Mesendoderm (in vitro differentiated cells): ENCODE measurements around the gene ADAR.
A peak's percentile ranks its signal among the peaks of the same experiment; 100 is the strongest.

Experiments used
- DNase-seq: peaks from one replicate; pipeline ENCODE4 v3.0.0; 2013
- H2AK5ac ChIP-seq: 2 replicates; pipeline ENCODE4 v1.6.1; 2013; ENCODE audit warnings: low read length, inconsistent platforms
- H2BK120ac ChIP-seq: 2 replicates; pipeline ENCODE4 v1.6.1; 2013; ENCODE audit warnings: low read depth, mild to moderate bottlenecking, low read length, moderate library complexity, mixed read lengths
- H2BK15ac ChIP-seq: replicated peaks from 2 replicates; pipeline ENCODE4 v1.6.1; 2013; ENCODE audit warnings: low read depth, mild to moderate bottlenecking, moderate library complexity
- H2BK5ac ChIP-seq: 2 replicates; pipeline ENCODE4 v1.6.1; 2013; ENCODE audit warnings: low read length, inconsistent platforms
- H3K18ac ChIP-seq: 2 replicates; pipeline ENCODE4 v1.6.1; 2013; ENCODE audit warnings: mild to moderate bottlenecking, low read length, mixed read lengths
- H3K23ac ChIP-seq: one replicate; pipeline ENCODE4 v1.6.1; 2013; ENCODE audit warnings: low read length
- H3K27ac ChIP-seq: 2 replicates; pipeline ENCODE4 v1.5.1; 2013; ENCODE audit warnings: low read depth, mild to moderate bottlenecking, inconsistent platforms, low read length, moderate library complexity
- H3K27me3 ChIP-seq: 2 replicates; pipeline ENCODE4 v1.6.1; 2013; ENCODE audit warnings: low read length, control low read depth, mild to moderate bottlenecking, inconsistent platforms; ENCODE audit not compliant: insufficient read depth, poor library complexity
- H3K36me3 ChIP-seq: 2 replicates; pipeline ENCODE4 v1.6.1; 2013; ENCODE audit warnings: low read length, inconsistent platforms; ENCODE audit not compliant: control insufficient read depth, insufficient read depth
- H3K4ac ChIP-seq: one replicate; pipeline ENCODE4 v1.6.1; 2013; ENCODE audit warnings: low read depth, mild to moderate bottlenecking, low read length, moderate library complexity
- H3K4me1 ChIP-seq: 2 replicates; pipeline ENCODE4 v1.6.1; 2013; ENCODE audit warnings: low read depth, low read length, inconsistent platforms; ENCODE audit not compliant: control insufficient read depth
- H3K4me2 ChIP-seq: 2 replicates; pipeline ENCODE4 v1.6.1; 2013; ENCODE audit warnings: low read length
- H3K4me3 ChIP-seq: 2 replicates; pipeline ENCODE4 v1.5.1; 2013; ENCODE audit warnings: mild to moderate bottlenecking, low read length
- H3K56ac ChIP-seq: one replicate; pipeline ENCODE4 v1.6.1; 2013; ENCODE audit warnings: low read length
- H3K79me1 ChIP-seq: 2 replicates; pipeline ENCODE4 v1.6.1; 2013; ENCODE audit warnings: low read length, inconsistent platforms
- H3K79me2 ChIP-seq: 2 replicates; pipeline ENCODE4 v1.6.1; 2013; ENCODE audit warnings: mild to moderate bottlenecking, low read length; ENCODE audit not compliant: control insufficient read depth, insufficient read depth
- H3K9ac ChIP-seq: 2 replicates; pipeline ENCODE4 v1.6.1; 2013; ENCODE audit warnings: low read length, inconsistent platforms
- H4K5ac ChIP-seq: one replicate; pipeline ENCODE4 v1.6.1; 2013; ENCODE audit warnings: low read length
- H4K8ac ChIP-seq: one replicate; pipeline ENCODE4 v1.6.1; 2013; ENCODE audit warnings: low read depth, mild to moderate bottlenecking, control low read depth, low read length, moderate library complexity
- WGBS: extraction: QIAGEN DNeasy Blood & Tissue Kit; methylation state at CpG from one replicate; pipeline ENCODE4 v1.1.7; 2013; ENCODE audit warnings: low lambda C conversion rate, missing lambda C conversion rate; ENCODE audit not compliant: insufficient coverage; ENCODE audit errors: extremely low coverage; 5-methylcytosine and 5-hydroxymethylcytosine counted together

The ADAR gene

GRCh38 chr1:154626456-154627256 is 18.7 kb upstream of the ADAR start:
- Histone ChIP-seq H3K4ac (no peak overlapping the region), H4K5ac (no peak overlapping the region), H3K23ac (no peak overlapping the region), H3K27me3 (no peaks in the 10 kb centered on the region), H3K56ac (peak overlapping the region; percentile 80), H3K4me3 (peak overlapping the region; percentile 73), H4K8ac (no peak overlapping the region), H2BK15ac (no peak overlapping the region), H2AK5ac (no peak overlapping the region), H3K4me2 (peak overlapping the region; percentile 71), H3K79me1 (peaks cover 18% of the 10 kb centered on the region), H3K4me1 (no peaks in the 10 kb centered on the region), H3K79me2 (peaks cover 45% of the 10 kb centered on the region), H3K27ac (peak overlapping the region; percentile 53), H3K18ac (peak overlapping the region; percentile 96), H3K36me3 (no peaks in the 10 kb centered on the region), H3K9ac (peak overlapping the region; percentile 81), H2BK120ac (no peak overlapping the region), H2BK5ac (no peak overlapping the region)
- DNase-seq, result no peak
- WGBS, result no CpG with 5 or more reads among the region's 10 CpGs

GRCh38 chr1:154624746-154625643 is 17.0 kb upstream of the ADAR start:
- Histone ChIP-seq H3K18ac (no peak overlapping the region), H4K8ac (no peak overlapping the region), H3K4me3 (no peak overlapping the region), H3K23ac (no peak overlapping the region), H3K36me3 (no peaks in the 10 kb centered on the region), H2BK5ac (no peak overlapping the region), H3K4me1 (no peaks in the 10 kb centered on the region), H2BK15ac (no peak overlapping the region), H3K79me1 (peaks cover 18% of the 10 kb centered on the region), H4K5ac (no peak overlapping the region), H3K4me2 (no peak overlapping the region), H3K27me3 (no peaks in the 10 kb centered on the region), H3K4ac (no peak overlapping the region), H3K79me2 (peaks cover 53% of the 10 kb centered on the region), H3K9ac (no peak overlapping the region), H2BK120ac (no peak overlapping the region), H3K56ac (no peak overlapping the region), H3K27ac (no peak overlapping the region), H2AK5ac (no peak overlapping the region)
- DNase-seq, result no peak
- no CpG with 5 or more reads among the region's 8 CpGs for WGBS

- no peak overlapping the region for H2AK5ac ChIP-seq
- H2BK120ac ChIP-seq, result no peak overlapping the region
- no peak overlapping the region for H3K18ac ChIP-seq
- no peak for DNase-seq
- peaks cover 24% of the 10 kb centered on the region for H3K79me1 ChIP-seq
- H3K4me1 ChIP-seq, result no peaks in the 10 kb centered on the region
- H3K4me3 ChIP-seq, result no peak overlapping the region
- no peak overlapping the region for H4K8ac ChIP-seq
- no peak overlapping the region for H3K4ac ChIP-seq
- H2BK15ac ChIP-seq, result no peak overlapping the region
- no peaks in the 10 kb centered on the region for H3K36me3 ChIP-seq
- no peak overlapping the region for H3K23ac ChIP-seq
- H4K5ac ChIP-seq, result no peak overlapping the region
- no peak overlapping the region for H3K9ac ChIP-seq
- H3K79me2 ChIP-seq, result peaks cover 64% of the 10 kb centered on the region
- no CpG with 5 or more reads among the region's 3 CpGs for WGBS
- H2BK5ac ChIP-seq, result no peak overlapping the region
- no peak overlapping the region for H3K56ac ChIP-seq
- no peak overlapping the region for H3K27ac ChIP-seq
- H3K27me3 ChIP-seq, result no peaks in the 10 kb centered on the region
- H3K4me2 ChIP-seq, result no peak overlapping the region
Measured at GRCh38 chr1:154623358-154623757, 15.4 kb upstream of the ADAR start.

- no peak overlapping the region for H2BK120ac ChIP-seq
- H3K27me3 ChIP-seq, result no peaks in the 10 kb centered on the region
- no peak overlapping the region for H3K4me2 ChIP-seq
- DNase-seq, result no peak
- no peak overlapping the region for H3K56ac ChIP-seq
- H3K79me1 ChIP-seq, result peaks cover 24% of the 10 kb centered on the region
- no peaks in the 10 kb centered on the region for H3K4me1 ChIP-seq
- no peak overlapping the region for H4K8ac ChIP-seq
- H3K79me2 ChIP-seq, result peaks cover 65% of the 10 kb centered on the region
- no peak overlapping the region for H3K27ac ChIP-seq
- no peak overlapping the region for H3K23ac ChIP-seq
- no peak overlapping the region for H3K4ac ChIP-seq
- H4K5ac ChIP-seq, result no peak overlapping the region
- no peak overlapping the region for H2AK5ac ChIP-seq
- no peak overlapping the region for H3K18ac ChIP-seq
- no peak overlapping the region for H2BK15ac ChIP-seq
- no peak overlapping the region for H3K9ac ChIP-seq
- no peaks in the 10 kb centered on the region for H3K36me3 ChIP-seq
- H2BK5ac ChIP-seq, result no peak overlapping the region
- H3K4me3 ChIP-seq, result no peak overlapping the region
Measured at GRCh38 chr1:154622503-154623039, 14.6 kb upstream of the ADAR start.

GRCh38 chr1:154621875-154622274 is 13.9 kb upstream of the ADAR start:
- H2BK120ac ChIP-seq, result no peak overlapping the region
- no peak overlapping the region for H2BK15ac ChIP-seq
- H3K56ac ChIP-seq, result no peak overlapping the region
- no peak overlapping the region for H3K27ac ChIP-seq
- H2AK5ac ChIP-seq, result no peak overlapping the region
- no peak overlapping the region for H3K23ac ChIP-seq
- H4K8ac ChIP-seq, result no peak overlapping the region
- H3K9ac ChIP-seq, result no peak overlapping the region
- H3K79me1 ChIP-seq, result peaks cover 24% of the 10 kb centered on the region
- no CpG with 5 or more reads among the region's 5 CpGs for WGBS
- H3K4me1 ChIP-seq, result peaks cover 2% of the 10 kb centered on the region
- H3K4me3 ChIP-seq, result no peak overlapping the region
- H3K36me3 ChIP-seq, result no peaks in the 10 kb centered on the region
- H2BK5ac ChIP-seq, result no peak overlapping the region
- no peaks in the 10 kb centered on the region for H3K27me3 ChIP-seq
- H3K18ac ChIP-seq, result no peak overlapping the region
- no peak overlapping the region for H3K4me2 ChIP-seq
- no peak for DNase-seq
- H4K5ac ChIP-seq, result no peak overlapping the region
- H3K79me2 ChIP-seq, result peaks cover 62% of the 10 kb centered on the region
- no peak overlapping the region for H3K4ac ChIP-seq
